H1 (cell line): ENCODE data around the gene ARHGEF12. TPM values are rescaled to one million over a fixed set of nuclear protein-coding genes. Genes with fewer than 3 reads are reported as not detected.

Source experiments
- CTCF ChIA-PET: fragments of 300-600 bp; sonication (Branson Sonifier 250); formaldehyde crosslinking; loops from one replicate; lab custom pipeline; 2021; ENCODE audit not compliant: partially characterized antibody; lab: Charles Lee
- POLR2A ChIA-PET: fragments of 300-600 bp; sonication (Branson Sonifier 250); formaldehyde crosslinking; loops from one replicate; lab custom pipeline; 2021; ENCODE audit warnings: inconsistent platforms; ENCODE audit not compliant: partially characterized antibody; lab: Charles Lee
- DNase-seq, 2 experiments: peaks; one replicate each; pipeline versions ENCODE4 v3.0.0 to v3.0.0-alpha.2; 2010 to 2022; ENCODE audit warnings: low spot score in 2 of 2, low read depth in 1 of 2, mixed read lengths in 1 of 2
- FAIRE-seq: peaks from 2 replicates; lab custom pipeline; 2011; peaks lifted over from hg19 to GRCh38; lab: Jason Lieb, UNC
- H2AFZ ChIP-seq: 2 replicates; pipeline ENCODE4 v1.8.1; 2012; ENCODE audit warnings: low read length, inconsistent platforms
- H2AK5ac ChIP-seq: 2 replicates; pipeline ENCODE4 v1.6.1; 2013; ENCODE audit warnings: low read depth, low read length
- H2BK120ac ChIP-seq: replicated peaks from 2 replicates; pipeline ENCODE3; 2013; ENCODE audit warnings: low read depth, low read length, inconsistent platforms
- H2BK12ac ChIP-seq: 2 replicates; pipeline ENCODE4 v1.6.1; 2013; ENCODE audit warnings: low read depth, low read length
- H2BK15ac ChIP-seq: 2 replicates; pipeline ENCODE4 v1.6.1; 2013; ENCODE audit warnings: low read length
- H2BK20ac ChIP-seq: 2 replicates; pipeline ENCODE4 v1.6.1; 2013; ENCODE audit warnings: low read length
- H2BK5ac ChIP-seq: 2 replicates; pipeline ENCODE4 v1.6.1; 2013; ENCODE audit warnings: low read depth, low read length
- H3K14ac ChIP-seq: 2 replicates; pipeline ENCODE4 v1.6.1; 2013; ENCODE audit warnings: inconsistent platforms; ENCODE audit not compliant: insufficient read length
- H3K18ac ChIP-seq: 2 replicates; pipeline ENCODE4 v1.6.1; 2013; ENCODE audit warnings: low read length; ENCODE audit errors: extremely low read depth
- H3K23ac ChIP-seq: 2 replicates; pipeline ENCODE4 v1.6.1; 2013; ENCODE audit warnings: inconsistent platforms; ENCODE audit not compliant: insufficient read length
- H3K23me2 ChIP-seq: 2 replicates; pipeline ENCODE4 v1.6.1; 2013; ENCODE audit warnings: low read depth, low read length
- H3K27ac ChIP-seq: 2 replicates; pipeline ENCODE4 v1.6.1; 2011; ENCODE audit warnings: low read depth, low read length, inconsistent platforms
- H3K27me3 ChIP-seq, 4 experiments: replicated peaks in 1 of 4; 1 replicate in 1 of 4; 2 replicates in 3 of 4; pipeline versions ENCODE4 v1.6.1 to v1.8.1; 2011 to 2013; ENCODE audit warnings: low read length in 3 of 4, mild to moderate bottlenecking in 3 of 4, inconsistent platforms in 2 of 4, mixed read lengths in 2 of 4, moderate library complexity in 1 of 4; ENCODE audit not compliant: control insufficient read depth in 3 of 4, insufficient read depth in 3 of 4; ENCODE audit errors: extremely low read depth in 1 of 4
- H3K36me3 ChIP-seq, 4 experiments: 2 replicates each; pipeline versions ENCODE4 v1.6.1 to v1.8.1; 2011 to 2013; ENCODE audit warnings: mild to moderate bottlenecking in 4 of 4, low read length in 3 of 4, moderate library complexity in 2 of 4, control low read depth in 1 of 4, inconsistent platforms in 1 of 4; ENCODE audit not compliant: insufficient read depth in 4 of 4, control insufficient read depth in 2 of 4
- H3K4ac ChIP-seq: replicated peaks from 2 replicates; pipeline ENCODE3; 2013; ENCODE audit warnings: low read length, low read depth, mixed read lengths, inconsistent platforms; ENCODE audit not compliant: insufficient read length
- H3K4me1 ChIP-seq, 4 experiments: replicated peaks in 1 of 4; 1 replicate in 1 of 4; 2 replicates in 3 of 4; pipeline versions ENCODE4 v1.6.1 to v1.8.1; 2011 to 2013; ENCODE audit warnings: low read length in 3 of 4, inconsistent platforms in 2 of 4, mixed read lengths in 1 of 4; ENCODE audit not compliant: insufficient read depth in 4 of 4, control insufficient read depth in 3 of 4
- H3K4me2 ChIP-seq, 2 experiments: 2 replicates each; pipeline versions ENCODE4 v1.6.1 to v1.8.1; 2011 to 2013; ENCODE audit warnings: low read depth in 2 of 2, low read length in 2 of 2, control low read depth in 1 of 2, inconsistent platforms in 1 of 2, mild to moderate bottlenecking in 1 of 2; ENCODE audit not compliant: insufficient read depth in 1 of 2
- H3K4me3 ChIP-seq, 4 experiments: fragments of 200-600, 300-600 bp in 1 of 4; sonication (generic), shearing (Covaris generic), sonication (Bioruptor Twin) in 1 of 4; 2 replicates each; pipeline versions ENCODE4 v1.5.1 to v1.8.1; 2011 to 2016; ENCODE audit warnings: low read length in 4 of 4, low read depth in 3 of 4, control low read depth in 2 of 4, inconsistent platforms in 2 of 4, mild to moderate bottlenecking in 2 of 4, mixed read lengths in 1 of 4, moderate library complexity in 1 of 4; ENCODE audit not compliant: insufficient read depth in 2 of 4; ENCODE audit errors: extremely low read depth in 1 of 4
- H3K56ac ChIP-seq: replicated peaks from 2 replicates; pipeline ENCODE3; 2013; ENCODE audit warnings: low read depth, mild to moderate bottlenecking, mixed read lengths, low read length, inconsistent platforms; ENCODE audit not compliant: insufficient read length
- H3K79me1 ChIP-seq: 2 replicates; pipeline ENCODE4 v1.6.1; 2013; ENCODE audit warnings: low read depth, low read length, control low read depth
- H3K79me2 ChIP-seq, 2 experiments: 2 replicates each; pipeline versions ENCODE4 v1.6.1 to v1.8.1; 2012 to 2013; ENCODE audit warnings: low read length in 2 of 2, mild to moderate bottlenecking in 2 of 2, inconsistent platforms in 1 of 2; ENCODE audit not compliant: insufficient read depth in 2 of 2, control insufficient read depth in 1 of 2
- H3K9ac ChIP-seq, 4 experiments: replicated peaks in 1 of 4; 1 replicate in 1 of 4; 2 replicates in 3 of 4; pipeline versions ENCODE4 v1.6.1 to v1.8.1; 2011 to 2013; ENCODE audit warnings: low read depth in 3 of 4, low read length in 3 of 4, control low read depth in 2 of 4, mild to moderate bottlenecking in 2 of 4, moderate library complexity in 2 of 4, inconsistent platforms in 1 of 4; ENCODE audit errors: extremely low read depth in 1 of 4
- H3K9me3 ChIP-seq, 2 experiments: 2 replicates each; pipeline versions ENCODE4 v1.6.1 to v1.8.1; 2012 to 2013; ENCODE audit warnings: mild to moderate bottlenecking in 2 of 2, moderate library complexity in 2 of 2, control low read depth in 1 of 2, inconsistent platforms in 1 of 2, low read depth in 1 of 2, low read length in 1 of 2, mixed read lengths in 1 of 2; ENCODE audit not compliant: insufficient read depth in 2 of 2
- H4K20me1 ChIP-seq, 2 experiments: replicated peaks in 1 of 2; 2 replicates each; pipeline versions ENCODE3 to v1.8.1; 2011 to 2013; ENCODE audit warnings: inconsistent platforms in 2 of 2, low read length in 2 of 2, mild to moderate bottlenecking in 1 of 2; ENCODE audit not compliant: insufficient read depth in 2 of 2, control insufficient read depth in 1 of 2
- H4K5ac ChIP-seq: 2 replicates; pipeline ENCODE4 v1.6.1; 2013; ENCODE audit warnings: low read length, low read depth, mixed read lengths, inconsistent platforms; ENCODE audit not compliant: insufficient read length
- H4K8ac ChIP-seq: 2 replicates; pipeline ENCODE4 v1.8.0; 2013; ENCODE audit warnings: mild to moderate bottlenecking, moderate library complexity, low read length, inconsistent platforms; ENCODE audit not compliant: insufficient read depth; ENCODE audit errors: extremely low read depth
- H4K91ac ChIP-seq: replicated peaks from 2 replicates; pipeline ENCODE3; 2013; ENCODE audit warnings: low read length, mixed read lengths, inconsistent platforms; ENCODE audit not compliant: insufficient read length
- CBX5 ChIP-seq: fragments of 300-800, 300-1000 bp; sonication (generic); IDR thresholded peaks from 2 replicates; pipeline ENCODE4 v1.7.1; 2016; ENCODE audit warnings: antibody characterized with exemption, low read length, low read depth
- CHD2 ChIP-seq: IDR thresholded peaks from 2 replicates; pipeline ENCODE4 v1.6.1; 2012; ENCODE audit warnings: low read length, improper control_type of control experiment
- EP300 ChIP-seq, 2 experiments: IDR thresholded peaks; 1 replicate in 1 of 2; 2 replicates in 1 of 2; pipeline ENCODE4 v1.6.1; 2011 to 2012; ENCODE audit warnings: low read depth in 2 of 2, low read length in 2 of 2, mild to moderate bottlenecking in 2 of 2, borderline replicate concordance in 1 of 2, inconsistent platforms in 1 of 2, moderate library complexity in 1 of 2
- HDAC6 ChIP-seq: IDR thresholded peaks from one replicate; pipeline ENCODE4 v1.7.1; 2012; ENCODE audit warnings: low read depth, mild to moderate bottlenecking, inconsistent platforms, low read length, moderate library complexity
- SIN3A ChIP-seq, 2 experiments: IDR thresholded peaks in 1 of 2; conservative IDR thresholded peaks in 1 of 2; 2 replicates each; pipeline ENCODE4 v1.6.1; 2011 to 2012; ENCODE audit warnings: low read length in 2 of 2, improper control_type of control experiment in 1 of 2, low read depth in 1 of 2, mild to moderate bottlenecking in 1 of 2
- WGBS, 2 experiments: shearing (Covaris generic) in 1 of 2; methylation state at CpG; one replicate each; pipeline versions ENCODE4 v1.1.6 to v1.1.7; 2013 to 2015; ENCODE audit warnings: low lambda C conversion rate in 2 of 2, mixed read lengths in 2 of 2, inconsistent platforms in 1 of 2, low coverage in 1 of 2, missing lambda C conversion rate in 1 of 2; ENCODE audit not compliant: insufficient replicate concordance in 2 of 2, insufficient coverage in 1 of 2, insufficient read length in 1 of 2; ENCODE audit errors: extremely low coverage in 1 of 2, missing lambda C conversion rate in 1 of 2; 5-methylcytosine and 5-hydroxymethylcytosine counted together
- polyA plus RNA-seq, 7 experiments: library from polyadenylated mRNA; depleted of rRNA in 3 of 7; stranded (reverse) in 5 of 7; unstranded in 2 of 7; fragments of >200 nt in 5 of 7; fragments of 200-250 nt in 2 of 7; gene quantifications; 1 replicate in 5 of 7; 2 replicates in 1 of 7; 4 replicates in 1 of 7; pipeline versions ENCODE4 v1.2.1 to v1.2.3, GENCODE V29; 2011 to 2013; ENCODE audit warnings: missing spikeins in 2 of 7, mixed read lengths in 2 of 7
- total RNA-seq: library from RNA; stranded (reverse); fragmentation: NEBNext Ultra II Directional; extraction: Animal tissue kit (Norgen Biotek cat#: 25700); gene quantifications from 2 replicates; pipeline ENCODE4 v1.2.1, GENCODE V29; 2021

The ARHGEF12 gene
- total and polyA plus RNA-seq, 2 of the 8 experiments (the other 6 are each of a cell fraction or from before 2014, with no cell fraction given), result 5.1 to 33.7 TPM

DNA sequence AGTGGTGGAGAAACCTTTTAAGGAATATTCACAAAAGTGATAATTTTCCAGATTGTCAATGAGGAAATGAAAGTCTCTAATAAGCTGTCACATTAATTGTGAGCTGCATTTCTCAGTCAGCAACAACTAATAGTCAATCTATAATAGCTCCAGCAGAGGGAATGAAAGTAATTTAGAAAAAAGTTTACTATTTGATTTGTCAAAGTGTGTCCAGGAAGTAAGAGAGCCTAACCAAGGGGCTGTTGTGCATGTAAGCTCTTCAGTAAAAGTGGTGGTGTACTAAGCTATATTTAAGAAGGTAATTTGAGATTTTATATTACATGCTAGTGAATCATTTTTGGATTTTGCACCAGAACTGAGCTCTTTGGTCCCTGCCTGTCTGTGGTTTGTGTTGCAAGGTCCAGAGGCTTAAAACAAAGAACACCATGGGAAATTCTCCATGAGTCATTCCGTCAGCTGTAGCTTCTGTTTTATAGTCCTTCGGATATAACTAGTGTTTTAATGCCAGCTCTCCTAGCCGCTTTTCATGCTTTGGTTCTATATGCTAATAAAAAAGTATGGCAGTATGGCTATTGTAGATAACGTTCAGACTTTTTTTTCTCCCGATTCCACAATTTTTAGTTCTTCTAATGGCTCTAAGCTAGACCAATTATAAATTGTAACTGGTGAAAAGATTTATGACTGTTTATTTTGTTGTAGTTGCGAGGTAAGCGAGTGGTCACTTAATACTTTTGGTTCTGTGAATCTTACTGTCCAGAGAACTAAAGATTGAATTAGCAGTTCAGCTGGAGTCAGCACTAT lies 64.6 kb downstream of the ARHGEF12 start:
- Histone ChIP-seq H3K23ac (no peak overlapping the region), H3K4ac (no peak overlapping the region), H3K4me1 (peaks cover 0 to 10% (median 4%) of the 10 kb centered on the region in 4 experiments; a peak in 4 of 7 replicates), H3K36me3 (no peaks in the 10 kb centered on the region), H3K79me2 (peaks cover 0 to 56% of the 10 kb centered on the region in 2 experiments; a peak in 2 of 4 replicates), H3K4me2 (no peak overlapping the region), H3K56ac (no peak overlapping the region), H3K4me3 (no peak overlapping the region), H2BK120ac (no peak overlapping the region), H3K18ac (no peak overlapping the region), H2AFZ (no peak overlapping the region), H2AK5ac (no peak overlapping the region), H3K9me3 (0 out of 4 replicates have a peak, but pooled peaks cover under 1% of the 10 kb centered on the region in 2 experiments), H4K20me1 (peaks cover 0 to 2% of the 10 kb centered on the region in 2 experiments), H3K27me3 (no peaks in the 10 kb centered on the region), H3K23me2 (no peaks in the 10 kb centered on the region), H4K5ac (no peak overlapping the region), H2BK15ac (no peak overlapping the region), H3K14ac (no peak overlapping the region), H2BK5ac (no peak overlapping the region), H3K79me1 (no peaks in the 10 kb centered on the region), H3K27ac (no peak overlapping the region), H3K9ac (no peak overlapping the region), H4K91ac (no peak overlapping the region), H2BK20ac (no peak overlapping the region), H2BK12ac (no peak overlapping the region), H4K8ac (no peak overlapping the region)
- ChIA-PET CTCF (interaction anchor here (1.3 to 1.4 kb wide), 2 partner anchors 31 to 66 kb away, joined by 4 to 6 read pairs; no protein-coding TSS in a partner anchor), POLR2A (interaction anchor here (0.6 to 0.8 kb wide), 2 partner anchors 67 to 267 kb away, joined by 3 read pairs; no protein-coding TSS in a partner anchor)
- WGBS, 2 experiments, result 80% methylated on average over 7 of the region's 7 CpGs; no CpG with 5 or more reads in 1 of the 2 experiments
- DNase-seq, result no peak
- no peak for FAIRE-seq
- no peak for TF ChIP-seq HDAC6
- no peak for TF ChIP-seq CHD2
- no peak for TF ChIP-seq CBX5
- no peak for TF ChIP-seq SIN3A (conservative IDR thresholded peaks at IDR 0.05 in 1 of 2, IDR thresholded peaks at IDR 0.05 in 1 of 2; ENCODE audit: low read depth in 1 of 2, low read length in 2 of 2)
- TF ChIP-seq EP300 (IDR thresholded peaks at IDR 0.05; ENCODE audit: borderline replicate concordance in 1 of 2, low read depth in 2 of 2, low read length in 2 of 2), result no peak
